Urinary bladder (tissue), 4 donors: ENCODE measurements around the gene TRAPPC1. TPM values are rescaled to one million over a fixed set of nuclear protein-coding genes. Genes with fewer than 3 reads are reported as not detected.

ENCODE experiments used
- DNase-seq: peaks from one replicate; pipeline ENCODE4 v3.0.0-alpha.2; 2015; ENCODE audit errors: extremely low spot score
- H3K27ac ChIP-seq: one replicate; pipeline ENCODE4 v1.5.1; 2013; ENCODE audit warnings: low read depth, mild to moderate bottlenecking, moderate library complexity
- H3K36me3 ChIP-seq: one replicate; pipeline ENCODE4 v1.6.1; 2013; ENCODE audit warnings: mild to moderate bottlenecking, moderate library complexity; ENCODE audit not compliant: insufficient read depth
- H3K4me1 ChIP-seq: one replicate; pipeline ENCODE4 v1.6.1; 2013; ENCODE audit warnings: mild to moderate bottlenecking, moderate library complexity; ENCODE audit not compliant: insufficient read depth
- H3K4me3 ChIP-seq: one replicate; pipeline ENCODE4 v1.5.1; 2013; ENCODE audit warnings: low read depth, low read length
- WGBS: extraction: QIAGEN DNeasy Blood & Tissue Kit; methylation state at CpG from one replicate; pipeline ENCODE4 v1.1.7; 2013; 5-methylcytosine and 5-hydroxymethylcytosine counted together
- polyA plus RNA-seq: library from polyadenylated mRNA; stranded (reverse); fragments of 200-250 nt; gene quantifications from one replicate; pipeline ENCODE4 v1.2.3, GENCODE V29; 2013
- small RNA-seq: library from RNA; depleted of rRNA; stranded (forward); fragments of <200 nt; gene quantifications from one replicate; pipeline ENCODE3, GENCODE V24; 2014
- total RNA-seq: library from RNA; depleted of rRNA; stranded (reverse); fragments of >200 nt; gene quantifications from one replicate; pipeline ENCODE4 v1.2.3, GENCODE V29; 2014
- donor health status: healthy with polysubstance abuse.
- donor health status: healthy.

TRAPPC1 gene
- total and polyA plus RNA-seq, 2 donors, result 19.9 to 137 TPM

- Histone ChIP-seq H3K4me3 (peak overlapping the region; percentile 85), H3K27ac (peak overlapping the region; percentile 97), H3K4me1 (no peaks in the 10 kb centered on the region), H3K36me3 (peaks cover 3% of the 10 kb centered on the region)
- WGBS, result 2% methylated on average over 30 of the region's 30 CpGs
- no peak for DNase-seq
Observed at GRCh38 chr17:7886227-7887037, 45.3 kb downstream of the TRAPPC1 start.

- WGBS, result under 1% methylated on average over 55 of the region's 64 CpGs
- H3K4me1 ChIP-seq, result no peaks in the 10 kb centered on the region
- no peaks in the 10 kb centered on the region for H3K36me3 ChIP-seq
- no peak for DNase-seq
- H3K4me3 ChIP-seq, result peak overlapping the region; percentile 85
- peak overlapping the region; percentile 97 for H3K27ac ChIP-seq
Observed at GRCh38 chr17:7885367-7886226, 46.1 kb downstream of the TRAPPC1 start.

GRCh38 chr17:7884581-7885366 is 47.0 kb downstream of the TRAPPC1 start:
- no peaks in the 10 kb centered on the region for H3K36me3 ChIP-seq
- H3K4me1 ChIP-seq, result no peaks in the 10 kb centered on the region
- H3K4me3 ChIP-seq, result peak overlapping the region; percentile 85
- 5% methylated on average over 71 of the region's 100 CpGs for whole genome bisulfite sequencing
- H3K27ac ChIP-seq, result peak overlapping the region; percentile 97
- no peak for DNase-seq

GRCh38 chr17:7883781-7884386 is 47.9 kb downstream of the TRAPPC1 start:
- H3K4me1 ChIP-seq, result no peaks in the 10 kb centered on the region
- H3K27ac ChIP-seq, result no peak overlapping the region

GRCh38 chr17:7882629-7883028 is 49.1 kb downstream of the TRAPPC1 start:
- no peaks in the 10 kb centered on the region for H3K36me3 ChIP-seq
- DNase-seq, result no peak
- WGBS, result 61% methylated on average over 3 of the region's 3 CpGs
- no peak overlapping the region for H3K4me3 ChIP-seq
- no peaks in the 10 kb centered on the region for H3K4me1 ChIP-seq
- H3K27ac ChIP-seq, result no peak overlapping the region

More at GRCh38 chr17:7883781-7884386, 47.9 kb downstream of the TRAPPC1 start:
- DNase-seq, result peak; percentile 75
- WGBS, result 4% methylated on average over 3 of the region's 3 CpGs
- Histone ChIP-seq H3K4me3 (no peak overlapping the region), H3K36me3 (no peaks in the 10 kb centered on the region)

GRCh38 chr17:7882068-7882467 is 49.7 kb downstream of the TRAPPC1 start:
- DNase-seq, result no peak
- Histone ChIP-seq H3K27ac (no peak overlapping the region), H3K4me1 (no peaks in the 10 kb centered on the region), H3K4me3 (no peak overlapping the region), H3K36me3 (no peaks in the 10 kb centered on the region)
- WGBS, result 71% methylated on average over 7 of the region's 7 CpGs

GRCh38 chr17:7881276-7882054 is 50.3 kb downstream of the TRAPPC1 start:
- no peak overlapping the region for H3K27ac ChIP-seq
- WGBS, result 49% methylated on average over 7 of the region's 7 CpGs
- H3K4me3 ChIP-seq, result no peak overlapping the region
- no peak for DNase-seq
- no peaks in the 10 kb centered on the region for H3K36me3 ChIP-seq
- no peaks in the 10 kb centered on the region for H3K4me1 ChIP-seq

Small RNA genes within 50 kb of the gene (small RNA-seq; reads per million reads assigned to genes)
- 107 reads per million, percentile 97 among the genes with 10 or more reads in this experiment for gene SCARNA21

Other genes starting within 250 kb of the TRAPPC1 start
- 17.9 TPM for gene TP53, start 244.5 kb downstream of the TRAPPC1 start, total RNA-seq
- gene TP53, start 244.5 kb downstream of the TRAPPC1 start, polyA plus RNA-seq, result 31.8 TPM
- 4.1 TPM for gene WRAP53, start 243.5 kb downstream of the TRAPPC1 start, total RNA-seq
- gene WRAP53, start 243.5 kb downstream of the TRAPPC1 start, polyA plus RNA-seq, result 7.7 TPM
- 3.3 TPM for gene EFNB3, start 226.7 kb downstream of the TRAPPC1 start, total RNA-seq
- gene EFNB3, start 226.7 kb downstream of the TRAPPC1 start, polyA plus RNA-seq, result 0.86 TPM
- 0.11 TPM for gene DNAH2, start 214.2 kb downstream of the TRAPPC1 start, total RNA-seq
- gene DNAH2, start 214.2 kb downstream of the TRAPPC1 start, polyA plus RNA-seq, result 0.16 TPM
- gene KDM6B, start 97.7 kb downstream of the TRAPPC1 start, total RNA-seq, result 7.9 TPM
- 17.3 TPM for gene KDM6B, start 97.7 kb downstream of the TRAPPC1 start, polyA plus RNA-seq
- gene TMEM88, start 76.9 kb downstream of the TRAPPC1 start, total RNA-seq, result 8.1 TPM
- 37.0 TPM for gene TMEM88, start 76.9 kb downstream of the TRAPPC1 start, polyA plus RNA-seq
- gene NAA38, start 74.4 kb downstream of the TRAPPC1 start, total RNA-seq, result 44.4 TPM
- gene NAA38, start 74.4 kb downstream of the TRAPPC1 start, polyA plus RNA-seq, result 110 TPM
- gene CYB5D1, start 73.9 kb downstream of the TRAPPC1 start, total RNA-seq, result 6.9 TPM
- gene CYB5D1, start 73.9 kb downstream of the TRAPPC1 start, polyA plus RNA-seq, result 12.5 TPM
- 84.8 TPM for gene CHD3, start 43.2 kb downstream of the TRAPPC1 start, total RNA-seq
- 109 TPM for gene CHD3, start 43.2 kb downstream of the TRAPPC1 start, polyA plus RNA-seq
- gene RNF227, start 15.7 kb downstream of the TRAPPC1 start, total RNA-seq, result 4.2 TPM
- gene RNF227, start 15.7 kb downstream of the TRAPPC1 start, polyA plus RNA-seq, result 3.8 TPM
- 2.3 TPM for gene KCNAB3, start 2.1 kb downstream of the TRAPPC1 start, total RNA-seq
- gene KCNAB3, start 2.1 kb downstream of the TRAPPC1 start, polyA plus RNA-seq, result 1.3 TPM
- gene CNTROB, start 260 bp upstream of the TRAPPC1 start, total RNA-seq, result 23.8 TPM
- 24.7 TPM for gene CNTROB, start 260 bp upstream of the TRAPPC1 start, polyA plus RNA-seq
- gene GUCY2D, start 70.7 kb upstream of the TRAPPC1 start, total RNA-seq, result not detected
- not detected for gene GUCY2D, start 70.7 kb upstream of the TRAPPC1 start, polyA plus RNA-seq
- not detected for gene ALOX15B, start 107.1 kb upstream of the TRAPPC1 start, total RNA-seq
- gene ALOX15B, start 107.1 kb upstream of the TRAPPC1 start, polyA plus RNA-seq, result 5.6 TPM
- 0.11 TPM for gene ALOX12B, start 155.8 kb upstream of the TRAPPC1 start, total RNA-seq
- gene ALOX12B, start 155.8 kb upstream of the TRAPPC1 start, polyA plus RNA-seq, result not detected
- not detected for gene ALOXE3, start 186.6 kb upstream of the TRAPPC1 start, total RNA-seq
- gene ALOXE3, start 186.6 kb upstream of the TRAPPC1 start, polyA plus RNA-seq, result not detected
- gene HES7, start 192.2 kb upstream of the TRAPPC1 start, total RNA-seq, result not detected
- 0.24 TPM for gene HES7, start 192.2 kb upstream of the TRAPPC1 start, polyA plus RNA-seq
- 29.9 TPM for gene PER1, start 220.5 kb upstream of the TRAPPC1 start, total RNA-seq
- 183 TPM for gene PER1, start 220.5 kb upstream of the TRAPPC1 start, polyA plus RNA-seq
- 12.1 TPM for gene VAMP2, start 231.0 kb upstream of the TRAPPC1 start, total RNA-seq
- 81.4 TPM for gene VAMP2, start 231.0 kb upstream of the TRAPPC1 start, polyA plus RNA-seq
- gene TMEM107, start 244.4 kb upstream of the TRAPPC1 start, total RNA-seq, result 40.4 TPM
- 21.6 TPM for gene TMEM107, start 244.4 kb upstream of the TRAPPC1 start, polyA plus RNA-seq